Ishikawa (cell line): ENCODE results near the gene RAB3C.

Source experiments
- RAD21 ChIP-seq: IDR thresholded peaks from 2 replicates; pipeline ENCODE4 v1.6.1; 2012; ENCODE audit warnings: low read depth
- TF ChIP-seq, protein P1 (sequence below): IDR thresholded peaks from 2 replicates; pipeline ENCODE4 v1.6.1; 2012; ENCODE audit warnings: low read depth, mild to moderate bottlenecking

DNA sequence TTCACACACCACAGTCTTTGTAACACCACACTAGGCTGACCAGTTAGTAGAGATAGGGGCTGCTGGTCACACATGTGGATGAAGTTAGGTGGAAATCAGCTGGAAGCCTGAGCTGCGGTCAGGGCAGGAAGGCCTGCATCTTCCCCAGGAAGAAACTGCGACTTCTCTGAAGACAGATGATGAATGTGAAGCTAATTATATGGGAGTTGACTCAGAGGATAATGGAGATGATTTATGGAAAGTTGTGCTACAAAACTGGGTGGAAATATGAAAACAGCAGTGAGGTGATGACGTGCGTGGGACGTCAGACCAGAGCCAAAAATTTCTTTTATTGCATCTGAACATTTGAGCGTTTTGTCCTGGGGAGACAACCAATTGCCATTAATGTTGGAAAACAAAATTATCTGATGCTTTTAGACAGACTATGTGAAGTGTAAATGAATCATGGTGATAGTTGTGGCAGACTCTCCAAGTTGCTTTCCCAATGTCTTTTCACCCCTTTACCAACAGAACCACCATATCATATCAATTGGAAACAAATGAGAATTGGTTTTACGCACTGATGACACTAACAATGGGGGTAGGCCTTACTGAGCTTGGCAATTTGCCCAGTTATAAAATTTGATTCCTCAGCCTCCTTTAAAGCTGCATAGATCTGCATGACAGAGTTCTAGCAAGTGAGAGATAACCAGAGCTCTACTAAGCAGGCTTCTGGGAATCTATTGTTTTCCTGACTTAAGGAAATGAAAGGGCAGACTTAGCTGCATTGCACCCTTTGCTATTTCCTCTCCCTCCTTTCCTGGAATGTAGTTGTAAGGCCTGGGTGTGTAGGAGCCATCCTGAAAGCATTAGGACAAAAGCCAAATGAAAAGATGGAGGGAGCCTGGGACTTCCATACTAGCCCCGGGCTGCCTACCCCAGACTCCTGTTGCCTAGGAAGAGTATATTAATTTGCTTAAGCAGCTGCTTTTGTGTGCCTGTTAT is 84.0 kb downstream of the RAB3C start:
- TF ChIP-seq, protein P1, sequence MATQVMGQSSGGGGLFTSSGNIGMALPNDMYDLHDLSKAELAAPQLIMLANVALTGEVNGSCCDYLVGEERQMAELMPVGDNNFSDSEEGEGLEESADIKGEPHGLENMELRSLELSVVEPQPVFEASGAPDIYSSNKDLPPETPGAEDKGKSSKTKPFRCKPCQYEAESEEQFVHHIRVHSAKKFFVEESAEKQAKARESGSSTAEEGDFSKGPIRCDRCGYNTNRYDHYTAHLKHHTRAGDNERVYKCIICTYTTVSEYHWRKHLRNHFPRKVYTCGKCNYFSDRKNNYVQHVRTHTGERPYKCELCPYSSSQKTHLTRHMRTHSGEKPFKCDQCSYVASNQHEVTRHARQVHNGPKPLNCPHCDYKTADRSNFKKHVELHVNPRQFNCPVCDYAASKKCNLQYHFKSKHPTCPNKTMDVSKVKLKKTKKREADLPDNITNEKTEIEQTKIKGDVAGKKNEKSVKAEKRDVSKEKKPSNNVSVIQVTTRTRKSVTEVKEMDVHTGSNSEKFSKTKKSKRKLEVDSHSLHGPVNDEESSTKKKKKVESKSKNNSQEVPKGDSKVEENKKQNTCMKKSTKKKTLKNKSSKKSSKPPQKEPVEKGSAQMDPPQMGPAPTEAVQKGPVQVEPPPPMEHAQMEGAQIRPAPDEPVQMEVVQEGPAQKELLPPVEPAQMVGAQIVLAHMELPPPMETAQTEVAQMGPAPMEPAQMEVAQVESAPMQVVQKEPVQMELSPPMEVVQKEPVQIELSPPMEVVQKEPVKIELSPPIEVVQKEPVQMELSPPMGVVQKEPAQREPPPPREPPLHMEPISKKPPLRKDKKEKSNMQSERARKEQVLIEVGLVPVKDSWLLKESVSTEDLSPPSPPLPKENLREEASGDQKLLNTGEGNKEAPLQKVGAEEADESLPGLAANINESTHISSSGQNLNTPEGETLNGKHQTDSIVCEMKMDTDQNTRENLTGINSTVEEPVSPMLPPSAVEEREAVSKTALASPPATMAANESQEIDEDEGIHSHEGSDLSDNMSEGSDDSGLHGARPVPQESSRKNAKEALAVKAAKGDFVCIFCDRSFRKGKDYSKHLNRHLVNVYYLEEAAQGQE, result no peak
- TF ChIP-seq RAD21, result no peak
